Measurements from ENCODE around the gene ZNF432. TPM values are rescaled to one million over a fixed set of nuclear protein-coding genes. Genes with fewer than 3 reads are reported as not detected.

The ZNF432 gene
- total and polyA plus RNA-seq, 4 donors: 2.8 to 17.0 (median 12.9) TPM

DNA sequence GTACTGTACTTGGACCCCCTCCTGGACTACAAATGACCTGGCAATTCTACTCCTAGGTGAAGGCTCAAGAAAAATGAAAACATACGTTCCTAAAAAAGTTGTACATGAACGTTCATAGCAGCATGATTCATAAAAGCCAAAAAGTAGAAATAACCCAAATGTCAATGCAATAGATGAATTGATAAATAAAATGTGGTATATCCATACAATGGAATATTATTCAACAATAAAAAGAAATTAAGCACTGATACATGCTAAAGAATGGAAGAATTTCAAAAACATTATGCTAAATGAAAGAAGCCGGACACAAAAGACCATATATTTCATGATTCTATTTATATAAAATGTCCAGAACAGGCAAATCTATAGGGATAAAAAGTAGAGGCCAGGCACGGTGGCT, 9.5 kb downstream of the ZNF432 start:
- DNase-seq: no peak
- no peaks in the 10 kb centered on the region for H3K4me1 ChIP-seq (ENCODE audit: control insufficient read depth in 5 of 5, insufficient read depth in 5 of 5, low read length in 5 of 5)
- no peak overlapping the region for H3K27ac ChIP-seq (ENCODE audit: low read depth in 1 of 2, low read length in 1 of 2)
- no peak overlapping the region for H3K4me3 ChIP-seq
- no peaks in the 10 kb centered on the region for H3K27me3 ChIP-seq (ENCODE audit: control insufficient read depth in 3 of 3, insufficient read depth in 3 of 3, low read length in 2 of 3)
- peaks cover 51 to 84% (median 71%) of the 10 kb centered on the region in 4 donors for H3K36me3 ChIP-seq (ENCODE audit: control insufficient read depth in 4 of 4, insufficient read depth in 4 of 4, low read length in 4 of 4)
- 98 to 99% methylated on average over 4 of the region's 4 CpGs for WGBS, 2 donors
- H3K9ac ChIP-seq (ENCODE audit: insufficient read depth in 1 of 2, low read length in 2 of 2): no peak overlapping the region
- ATAC-seq (ENCODE audit: insufficient read depth, low FRiP score): no peak
- peaks cover 29 to 50% (median 38%) of the 10 kb centered on the region in 4 donors for H3K9me3 ChIP-seq (ENCODE audit: control insufficient read depth in 4 of 4, insufficient read depth in 3 of 4, low read length in 3 of 4)
- TF ChIP-seq, protein P1, sequence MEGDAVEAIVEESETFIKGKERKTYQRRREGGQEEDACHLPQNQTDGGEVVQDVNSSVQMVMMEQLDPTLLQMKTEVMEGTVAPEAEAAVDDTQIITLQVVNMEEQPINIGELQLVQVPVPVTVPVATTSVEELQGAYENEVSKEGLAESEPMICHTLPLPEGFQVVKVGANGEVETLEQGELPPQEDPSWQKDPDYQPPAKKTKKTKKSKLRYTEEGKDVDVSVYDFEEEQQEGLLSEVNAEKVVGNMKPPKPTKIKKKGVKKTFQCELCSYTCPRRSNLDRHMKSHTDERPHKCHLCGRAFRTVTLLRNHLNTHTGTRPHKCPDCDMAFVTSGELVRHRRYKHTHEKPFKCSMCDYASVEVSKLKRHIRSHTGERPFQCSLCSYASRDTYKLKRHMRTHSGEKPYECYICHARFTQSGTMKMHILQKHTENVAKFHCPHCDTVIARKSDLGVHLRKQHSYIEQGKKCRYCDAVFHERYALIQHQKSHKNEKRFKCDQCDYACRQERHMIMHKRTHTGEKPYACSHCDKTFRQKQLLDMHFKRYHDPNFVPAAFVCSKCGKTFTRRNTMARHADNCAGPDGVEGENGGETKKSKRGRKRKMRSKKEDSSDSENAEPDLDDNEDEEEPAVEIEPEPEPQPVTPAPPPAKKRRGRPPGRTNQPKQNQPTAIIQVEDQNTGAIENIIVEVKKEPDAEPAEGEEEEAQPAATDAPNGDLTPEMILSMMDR (IDR thresholded peaks at IDR 0.05; ENCODE audit: control extremely low read depth, extremely low read depth): no peak

DNA sequence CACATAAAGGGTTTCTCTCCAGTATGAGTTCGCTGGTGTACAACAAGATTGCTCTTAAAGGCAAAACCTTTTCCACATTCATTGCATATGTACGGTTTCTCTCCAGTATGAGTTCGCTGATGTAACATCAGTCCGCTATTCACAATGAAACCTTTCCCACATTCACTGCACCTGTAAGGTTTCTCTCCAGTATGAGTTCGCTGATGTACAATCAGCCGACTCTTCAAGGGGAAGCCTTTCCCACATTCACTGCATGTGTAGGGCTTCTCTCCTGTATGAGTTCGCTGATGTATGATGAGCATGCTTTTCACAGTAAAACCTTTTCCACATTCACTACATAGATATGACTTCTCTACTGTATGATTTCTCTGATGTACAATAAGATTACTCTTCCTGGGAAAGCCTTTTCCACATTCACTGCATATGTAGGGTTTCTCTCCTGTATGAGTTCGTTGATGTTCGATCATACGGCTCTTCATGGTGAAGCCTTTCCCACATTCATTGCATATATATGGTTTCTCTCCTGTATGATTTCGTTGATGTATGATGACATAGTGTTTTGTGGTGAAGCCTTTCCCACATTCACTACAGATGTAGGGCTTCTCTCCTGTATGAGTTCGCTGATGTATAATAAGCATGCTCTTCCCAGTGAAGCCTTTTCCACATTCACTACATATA, 14.4 kb downstream of the ZNF432 start:
- H3K27ac ChIP-seq (ENCODE audit: low read depth in 1 of 2, low read length in 1 of 2): no peak overlapping the region
- ATAC-seq (ENCODE audit: insufficient read depth, low FRiP score) (no peak), DNase-seq (no peak)
- TF ChIP-seq, protein P1 (IDR thresholded peaks at IDR 0.05; ENCODE audit: control extremely low read depth, extremely low read depth): no peak
- H3K9me3 ChIP-seq (ENCODE audit: control insufficient read depth in 4 of 4, insufficient read depth in 3 of 4, low read length in 3 of 4): peaks cover 38 to 53% (median 51%) of the 10 kb centered on the region in 4 donors
- H3K27me3 ChIP-seq (ENCODE audit: control insufficient read depth in 3 of 3, insufficient read depth in 3 of 3, low read length in 2 of 3): no peaks in the 10 kb centered on the region
- WGBS, 2 donors: 98% methylated on average over 12 of the region's 12 CpGs
- H3K4me3 ChIP-seq: no peak overlapping the region
- H3K9ac ChIP-seq (ENCODE audit: insufficient read depth in 1 of 2, low read length in 2 of 2): no peak overlapping the region
- no peaks in the 10 kb centered on the region for H3K4me1 ChIP-seq (ENCODE audit: control insufficient read depth in 5 of 5, insufficient read depth in 5 of 5, low read length in 5 of 5)
- H3K36me3 ChIP-seq (ENCODE audit: control insufficient read depth in 4 of 4, insufficient read depth in 4 of 4, low read length in 4 of 4): peaks cover 36 to 74% (median 59%) of the 10 kb centered on the region in 4 donors

DNA sequence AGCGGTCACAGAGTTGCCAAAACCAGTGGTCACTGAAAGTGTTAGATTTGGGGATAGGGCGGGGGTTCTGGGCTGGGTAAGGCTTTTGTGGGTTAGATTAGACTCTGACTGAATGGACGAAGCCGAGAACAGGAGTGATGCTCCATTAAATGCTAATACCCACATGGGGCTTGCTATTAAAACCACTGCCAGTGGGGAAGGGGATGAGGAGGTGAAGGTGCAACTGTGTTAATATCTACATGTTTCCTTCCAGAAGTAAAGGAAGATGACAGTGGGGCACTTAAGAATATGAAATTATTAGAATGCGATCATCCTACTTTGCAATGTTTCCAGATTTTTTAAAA, 19.9 kb downstream of the ZNF432 start:
- Histone ChIP-seq H3K9me3 (ENCODE audit: control insufficient read depth in 4 of 4, insufficient read depth in 3 of 4, low read length in 3 of 4) (peaks cover 15 to 26% (median 24%) of the 10 kb centered on the region in 4 donors), H3K4me3 (peak overlapping the region; percentile 68), H3K27ac (ENCODE audit: low read depth in 1 of 2, low read length in 1 of 2) (peak overlapping the region; percentile 88 to 90), H3K36me3 (ENCODE audit: control insufficient read depth in 4 of 4, insufficient read depth in 4 of 4, low read length in 4 of 4) (peaks cover 12 to 50% (median 30%) of the 10 kb centered on the region in 4 donors), H3K9ac (ENCODE audit: insufficient read depth in 1 of 2, low read length in 2 of 2) (peak overlapping the region; percentile 85 to 99), H3K27me3 (ENCODE audit: control insufficient read depth in 3 of 3, insufficient read depth in 3 of 3, low read length in 2 of 3) (no peaks in the 10 kb centered on the region), H3K4me1 (ENCODE audit: control insufficient read depth in 5 of 5, insufficient read depth in 5 of 5, low read length in 5 of 5) (peaks cover 0 to 7% (median 2%) of the 10 kb centered on the region in 5 donors)
- WGBS, 2 donors: 16 to 20% methylated on average over 5 of the region's 5 CpGs
- TF ChIP-seq, protein P1 (IDR thresholded peaks at IDR 0.05; ENCODE audit: control extremely low read depth, extremely low read depth): no peak
- ATAC-seq (ENCODE audit: insufficient read depth, low FRiP score): no peak
- no peak for DNase-seq

All from lung (tissue), 12 donors.